HepG2 (cell line): ENCODE data around the gene PRKCZ. TPM values are rescaled to one million over a fixed set of nuclear protein-coding genes. Genes with fewer than 3 reads are reported as not detected.

ENCODE experiments used
- GATAD2A ChIP-seq: IDR thresholded peaks from 2 replicates; pipeline ENCODE4 v1.6.1; 2016
- HMGXB4 ChIP-seq, 2 experiments: sonication (generic) in 1 of 2; formaldehyde crosslinking in 1 of 2; IDR thresholded peaks; 2 replicates each; pipeline versions ENCODE4 v1.4.0 to v1.6.1; 2018 to 2020; ENCODE audit warnings: missing genetic modification reagents in 2 of 2, borderline replicate concordance in 1 of 2, low read depth in 1 of 2, mild to moderate bottlenecking in 1 of 2, missing biosample characterization in 1 of 2
- MAFK ChIP-seq, 2 experiments: IDR thresholded peaks in 1 of 2; conservative IDR thresholded peaks in 1 of 2; 2 replicates each; pipeline ENCODE4 v1.6.1; 2011; ENCODE audit warnings: improper control_type of control experiment in 2 of 2, low read length in 2 of 2
- NR3C1 ChIP-seq: sonication (generic); formaldehyde crosslinking; IDR thresholded peaks from 2 replicates; pipeline ENCODE4 v1.4.0; 2020; ENCODE audit warnings: missing genetic modification reagents
- PAF1 ChIP-seq: IDR thresholded peaks from 2 replicates; pipeline ENCODE4 v1.6.1; 2016; ENCODE audit warnings: missing genetic modification reagents, missing compliant biosample characterization
- PHF8 ChIP-seq: sonication (generic); formaldehyde crosslinking; IDR thresholded peaks from 2 replicates; pipeline ENCODE4 v1.5.0; 2020; ENCODE audit warnings: missing genetic modification reagents
- SRSF9 ChIP-seq: fragments of 200-400 bp; formaldehyde crosslinking; IDR thresholded peaks from 2 replicates; pipeline ENCODE4 v1.6.1; 2018; ENCODE audit warnings: borderline replicate concordance, mild to moderate bottlenecking, low read depth, low read length; ENCODE audit not compliant: insufficient read depth, poor library complexity, severe bottlenecking
- STAG1 ChIP-seq: sonication (generic); formaldehyde crosslinking; IDR thresholded peaks from 2 replicates; pipeline ENCODE4 v1.4.0; 2020; ENCODE audit warnings: missing genetic modification reagents
- ZBTB25 ChIP-seq: IDR thresholded peaks from 2 replicates; pipeline ENCODE4 v1.6.1; 2018; ENCODE audit warnings: missing genetic modification reagents
- ZC3H13 ChIP-seq: sonication (generic); formaldehyde crosslinking; IDR thresholded peaks from 2 replicates; pipeline ENCODE4 v1.8.1; 2023; ENCODE audit warnings: mild to moderate bottlenecking, missing genetic modification reagents, moderate library complexity
- ZNF232 ChIP-seq: sonication (generic); formaldehyde crosslinking; IDR thresholded peaks from 2 replicates; pipeline ENCODE4 v1.4.0; 2020; ENCODE audit warnings: missing genetic modification reagents, borderline replicate concordance
- ZNF256 ChIP-seq: sonication (generic); formaldehyde crosslinking; conservative IDR thresholded peaks from 2 replicates; pipeline ENCODE4 v1.4.0; 2020; ENCODE audit warnings: missing genetic modification reagents
- ZNF460 ChIP-seq: sonication (generic); formaldehyde crosslinking; IDR thresholded peaks from 2 replicates; pipeline ENCODE4 v1.5.1; 2020; ENCODE audit warnings: missing genetic modification reagents, mild to moderate bottlenecking, borderline replicate concordance
- ZNF747 ChIP-seq: sonication (generic); formaldehyde crosslinking; IDR thresholded peaks from 2 replicates; pipeline ENCODE4 v1.8.1; 2023; ENCODE audit warnings: missing genetic modification reagents, mild to moderate bottlenecking, borderline replicate concordance
- ZUFSP ChIP-seq: sonication (generic); formaldehyde crosslinking; IDR thresholded peaks from 2 replicates; pipeline ENCODE4 v1.9.0; 2021; ENCODE audit warnings: missing genetic modification reagents, mild to moderate bottlenecking, borderline replicate concordance
- polyA plus RNA-seq, 8 experiments: library from polyadenylated mRNA; depleted of rRNA in 3 of 8; stranded (reverse) in 7 of 8; unstranded in 1 of 8; fragments of >200 nt; fragmentation: Illumina TruSeq in 4 of 8; extraction: Trizol in 4 of 8; gene quantifications; 2 replicates each; pipeline versions ENCODE4 v1.2.1 to v1.2.3, GENCODE V29; 2011 to 2016; ENCODE audit warnings: low read depth in 4 of 8, missing spikeins in 1 of 8, mixed read lengths in 1 of 8; ENCODE audit not compliant: insufficient read depth in 1 of 8
- total RNA-seq, 5 experiments: library from RNA; depleted of rRNA; stranded (reverse); fragments of >200 nt; fragmentation: Illumina TruSeq; extraction: Trizol; gene quantifications; 2 replicates each; pipeline ENCODE4 v1.2.3, GENCODE V29; 2016; ENCODE audit warnings: low read depth in 1 of 5
- TF ChIP-seq, protein P1 (sequence below): sonication (generic); formaldehyde crosslinking; IDR thresholded peaks from 2 replicates; pipeline ENCODE4 v1.5.1; 2020; ENCODE audit warnings: missing genetic modification reagents, mild to moderate bottlenecking, borderline replicate concordance

Gene PRKCZ
- total and polyA plus RNA-seq, 2 of the 13 experiments (the other 11 are each of a cell fraction or from before 2014, with no cell fraction given): 34.7 to 85.2 TPM

GRCh38 chr1:2214541-2215241 is 164.5 kb downstream of the PRKCZ start (continued):
- TF ChIP-seq ZBTB25 (CRISPR knock-in tag) (no peak), GATAD2A (no peak), SRSF9 (no peak), ZNF747 (CRISPR knock-in tag) (no peak), NR3C1 (no peak), HMGXB4 (CRISPR knock-in tag; IDR thresholded peaks at IDR 0.05; ENCODE audit: borderline replicate concordance in 1 of 2, low read depth in 1 of 2) (no peak), PHF8 (CRISPR knock-in tag) (peak; percentile 47), STAG1 (no peak), ZNF232 (CRISPR knock-in tag) (no peak), PAF1 (CRISPR knock-in tag) (no peak), ZC3H13 (CRISPR knock-in tag) (no peak), ZNF460 (no peak), ZUFSP (CRISPR knock-in tag) (no peak), ZNF256 (no peak), MAFK (conservative IDR thresholded peaks at IDR 0.05 in 1 of 2, IDR thresholded peaks at IDR 0.05 in 1 of 2; ENCODE audit: low read length in 2 of 2) (no peak)
- TF ChIP-seq, protein P1, sequence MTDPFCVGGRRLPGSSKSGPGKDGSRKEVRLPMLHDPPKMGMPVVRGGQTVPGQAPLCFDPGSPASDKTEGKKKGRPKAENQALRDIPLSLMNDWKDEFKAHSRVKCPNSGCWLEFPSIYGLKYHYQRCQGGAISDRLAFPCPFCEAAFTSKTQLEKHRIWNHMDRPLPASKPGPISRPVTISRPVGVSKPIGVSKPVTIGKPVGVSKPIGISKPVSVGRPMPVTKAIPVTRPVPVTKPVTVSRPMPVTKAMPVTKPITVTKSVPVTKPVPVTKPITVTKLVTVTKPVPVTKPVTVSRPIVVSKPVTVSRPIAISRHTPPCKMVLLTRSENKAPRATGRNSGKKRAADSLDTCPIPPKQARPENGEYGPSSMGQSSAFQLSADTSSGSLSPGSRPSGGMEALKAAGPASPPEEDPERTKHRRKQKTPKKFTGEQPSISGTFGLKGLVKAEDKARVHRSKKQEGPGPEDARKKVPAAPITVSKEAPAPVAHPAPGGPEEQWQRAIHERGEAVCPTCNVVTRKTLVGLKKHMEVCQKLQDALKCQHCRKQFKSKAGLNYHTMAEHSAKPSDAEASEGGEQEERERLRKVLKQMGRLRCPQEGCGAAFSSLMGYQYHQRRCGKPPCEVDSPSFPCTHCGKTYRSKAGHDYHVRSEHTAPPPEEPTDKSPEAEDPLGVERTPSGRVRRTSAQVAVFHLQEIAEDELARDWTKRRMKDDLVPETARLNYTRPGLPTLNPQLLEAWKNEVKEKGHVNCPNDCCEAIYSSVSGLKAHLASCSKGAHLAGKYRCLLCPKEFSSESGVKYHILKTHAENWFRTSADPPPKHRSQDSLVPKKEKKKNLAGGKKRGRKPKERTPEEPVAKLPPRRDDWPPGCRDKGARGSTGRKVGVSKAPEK (CRISPR knock-in tag): no peak
